HG03066 (cell line): ENCODE results near the gene TBK1.

Experiments
- ATAC-seq: cut with Tn5 transposase; IDR thresholded peaks from one replicate; pipeline ENCODE4 v1.9.1; 2021; ENCODE audit warnings: low read depth; ENCODE audit not compliant: unreplicated experiment

The TBK1 gene

GRCh38 chr12:64450711-64451486 is 1.0 kb upstream of the TBK1 start:
- no peak for ATAC-seq

GRCh38 chr12:64452559-64453329 is 824 bp downstream of the TBK1 start:
- peak; percentile 3 for ATAC-seq

GRCh38 chr12:64455506-64455905 is 3.6 kb downstream of the TBK1 start:
- ATAC-seq, result no peak

GRCh38 chr12:64456119-64456518 is 4.2 kb downstream of the TBK1 start:
- ATAC-seq, result no peak

- no peak for ATAC-seq
These were observed 5.1 kb downstream of the TBK1 start for GRCh38 chr12:64457032-64457431.

GRCh38 chr12:64457466-64457865 is 5.5 kb downstream of the TBK1 start:
- no peak for ATAC-seq

- ATAC-seq, result no peak
These were observed 6.0 kb downstream of the TBK1 start for GRCh38 chr12:64457923-64458322.

- peak; percentile 61 for ATAC-seq
These were observed 7.5 kb downstream of the TBK1 start for GRCh38 chr12:64459394-64459891.

GRCh38 chr12:64461634-64462414 is 9.9 kb downstream of the TBK1 start:
- ATAC-seq, result no peak

- ATAC-seq, result no peak
These were observed 14.3 kb downstream of the TBK1 start for GRCh38 chr12:64466178-64466577.

GRCh38 chr12:64468966-64469365 is 17.0 kb downstream of the TBK1 start:
- ATAC-seq, result no peak

- ATAC-seq, result no peak
These were observed 17.7 kb downstream of the TBK1 start for GRCh38 chr12:64469455-64470142.

GRCh38 chr12:64470495-64470894 is 18.6 kb downstream of the TBK1 start:
- no peak for ATAC-seq

- no peak for ATAC-seq
These were observed 21.3 kb downstream of the TBK1 start for GRCh38 chr12:64473176-64473575.

GRCh38 chr12:64475518-64475917 is 23.6 kb downstream of the TBK1 start:
- ATAC-seq, result no peak

GRCh38 chr12:64476844-64477243 is 24.9 kb downstream of the TBK1 start:
- no peak for ATAC-seq

GRCh38 chr12:64478661-64479060 is 26.7 kb downstream of the TBK1 start:
- ATAC-seq, result no peak

GRCh38 chr12:64480148-64480547 is 28.2 kb downstream of the TBK1 start:
- ATAC-seq, result no peak

GRCh38 chr12:64486657-64487056 is 34.7 kb downstream of the TBK1 start:
- ATAC-seq, result no peak

- no peak for ATAC-seq
These were observed 39.8 kb downstream of the TBK1 start for GRCh38 chr12:64491718-64492117.
